Daoy (cell line): ENCODE results near the gene HOXA13. TPM values are rescaled to one million over a fixed set of nuclear protein-coding genes. Genes with fewer than 3 reads are reported as not detected.
A peak's percentile ranks its signal among the peaks of the same experiment; 100 is the strongest.

ENCODE experiments used
- DNase-seq: peaks from one replicate; pipeline ENCODE4 v3.0.0-alpha.2; 2015; ENCODE audit warnings: low read depth
- total RNA-seq: library from RNA; depleted of rRNA; stranded (reverse); fragments of >200 nt; shearing (Covaris generic); gene quantifications from 2 replicates; pipeline ENCODE4 v1.2.3, GENCODE V29; 2014

HOXA13 gene
- total RNA-seq, 1 experiment from 2014 or later, result 0.86 TPM

- DNase-seq, result no peak
Observed at GRCh38 chr7:27159266-27160144, 40.4 kb downstream of the HOXA13 start.

- DNase-seq, result no peak
Observed at GRCh38 chr7:27158436-27159265, 41.2 kb downstream of the HOXA13 start.

DNA sequence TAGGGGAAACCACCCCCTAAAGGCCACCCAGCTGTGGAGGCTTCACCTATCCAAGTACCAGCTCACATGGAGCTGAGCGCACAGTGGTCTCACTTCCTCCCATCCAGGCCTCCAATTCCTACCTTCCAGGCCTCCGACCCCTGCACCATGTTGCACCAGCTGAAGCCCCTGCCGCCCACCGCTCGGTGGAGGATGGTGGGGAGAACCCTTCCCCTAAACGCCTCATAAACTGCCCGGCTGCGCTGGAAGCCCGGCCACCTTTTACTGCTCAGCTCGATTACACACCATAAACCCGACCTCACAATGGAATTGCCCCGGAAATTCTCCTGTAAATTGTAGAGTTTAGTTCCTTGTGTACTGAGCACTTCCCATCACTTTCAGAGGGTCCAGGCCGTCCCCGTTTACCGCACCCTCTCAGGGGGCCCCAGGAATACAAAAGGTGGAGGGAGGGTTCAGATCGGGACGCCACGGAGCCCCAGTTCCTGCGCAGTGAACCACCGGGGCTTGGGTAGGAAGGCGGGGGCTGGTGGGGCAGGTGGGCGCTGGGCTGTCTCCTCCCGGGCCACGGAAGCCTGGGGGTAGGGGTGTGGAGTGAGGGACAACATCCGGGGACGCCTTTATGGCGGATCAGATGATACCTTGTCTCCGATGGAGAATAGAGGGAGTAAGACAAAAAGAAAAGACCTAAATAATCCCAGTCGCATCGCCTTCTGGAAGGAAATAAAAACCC lies 42.0 kb downstream of the HOXA13 start:
- no peak for DNase-seq

DNA sequence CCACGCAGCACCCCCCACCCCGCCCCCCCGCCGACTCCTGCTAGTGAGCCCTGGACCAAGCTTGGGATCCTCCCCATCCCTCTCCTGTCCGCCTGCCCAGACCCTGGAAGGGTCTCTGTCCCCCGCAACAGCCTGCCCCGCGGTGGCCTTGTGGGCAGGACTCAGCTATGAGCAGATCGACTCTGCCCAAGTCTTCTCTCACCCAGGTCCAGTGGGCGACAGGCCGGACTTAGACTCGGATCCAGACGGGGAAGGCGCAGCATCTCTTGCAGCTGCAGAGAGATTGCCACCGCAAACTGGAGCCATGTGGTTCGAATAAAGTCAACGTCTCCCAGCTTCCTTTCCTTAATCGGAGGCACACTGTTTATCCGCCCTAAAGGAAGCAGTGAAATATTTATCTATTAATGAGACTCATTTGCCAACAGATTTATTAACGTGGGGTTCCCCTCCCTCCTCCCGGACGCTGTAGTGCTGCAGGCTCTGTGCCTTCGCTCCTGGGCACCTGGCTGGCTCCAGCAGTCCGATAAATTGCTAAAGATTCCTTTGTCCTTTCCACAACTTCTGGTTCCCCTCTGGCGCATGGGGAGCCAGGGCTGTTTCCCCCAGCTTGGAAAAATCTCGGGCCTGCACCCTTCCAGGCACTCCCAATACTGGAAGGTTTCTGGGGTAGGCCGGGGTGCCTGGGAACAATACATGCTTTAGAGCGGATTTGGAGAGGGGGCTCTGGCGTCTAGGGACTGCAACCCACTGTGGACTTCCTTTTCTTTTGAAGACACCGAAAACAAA lies 42.8 kb downstream of the HOXA13 start:
- no peak for DNase-seq

- DNase-seq, result peak; percentile 95
Observed at GRCh38 chr7:27156508-27156898, 43.4 kb downstream of the HOXA13 start, which contains the start of gene HOXA7. HOXA7 (minus strand) TSS chr7:27156675; CDS start chr7:27156545, 130 bp downstream.

- peak; percentile 78 for DNase-seq
Observed at GRCh38 chr7:27155816-27156507, 43.9 kb downstream of the HOXA13 start.

DNA sequence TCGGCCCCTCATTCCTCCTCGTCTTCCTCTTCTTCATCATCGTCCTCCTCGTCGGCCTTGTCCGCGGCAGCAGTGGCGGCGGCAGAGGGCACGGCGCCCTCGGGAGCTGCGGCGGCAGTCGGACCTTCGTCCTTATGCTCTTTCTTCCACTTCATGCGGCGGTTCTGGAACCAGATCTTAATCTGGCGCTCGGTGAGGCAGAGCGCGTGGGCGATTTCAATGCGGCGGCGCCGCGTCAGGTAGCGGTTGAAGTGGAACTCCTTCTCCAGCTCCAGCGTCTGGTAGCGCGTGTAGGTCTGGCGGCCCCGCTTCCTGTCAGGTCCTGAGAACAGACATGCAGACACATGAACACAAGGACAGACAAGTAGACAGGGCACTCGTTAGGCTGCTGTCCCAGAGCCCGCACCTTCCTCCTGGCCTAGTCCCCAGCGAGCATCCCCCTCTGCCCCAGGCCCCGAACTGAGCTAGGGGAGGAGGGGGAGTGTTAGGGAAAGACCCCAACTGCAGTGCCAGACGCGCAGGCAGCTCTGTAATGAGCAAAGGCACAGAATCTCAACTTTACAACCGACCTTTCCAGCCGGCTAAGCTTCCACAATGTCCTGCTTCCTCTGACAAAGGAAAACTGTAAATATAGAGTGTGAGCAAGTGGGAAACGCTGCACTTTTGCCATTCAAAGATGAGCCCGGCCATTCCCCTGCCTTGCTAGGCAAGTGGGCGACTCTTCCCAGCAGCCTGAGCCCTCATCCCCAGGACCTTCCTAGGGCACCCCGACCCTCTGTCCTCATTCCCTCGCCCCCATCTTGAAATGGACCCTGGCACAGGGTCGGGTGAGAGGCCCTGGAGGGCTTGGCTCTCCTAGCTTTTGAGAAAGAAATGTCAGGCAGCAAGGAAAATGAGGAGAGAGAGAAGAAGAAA lies 44.7 kb downstream of the HOXA13 start:
- peak; percentile 83 for DNase-seq

- DNase-seq, result no peak
Observed at GRCh38 chr7:27154369-27154768, 45.5 kb downstream of the HOXA13 start.

GRCh38 chr7:27153526-27153925 lies 46.4 kb downstream of the HOXA13 start:
- no peak for DNase-seq

DNA sequence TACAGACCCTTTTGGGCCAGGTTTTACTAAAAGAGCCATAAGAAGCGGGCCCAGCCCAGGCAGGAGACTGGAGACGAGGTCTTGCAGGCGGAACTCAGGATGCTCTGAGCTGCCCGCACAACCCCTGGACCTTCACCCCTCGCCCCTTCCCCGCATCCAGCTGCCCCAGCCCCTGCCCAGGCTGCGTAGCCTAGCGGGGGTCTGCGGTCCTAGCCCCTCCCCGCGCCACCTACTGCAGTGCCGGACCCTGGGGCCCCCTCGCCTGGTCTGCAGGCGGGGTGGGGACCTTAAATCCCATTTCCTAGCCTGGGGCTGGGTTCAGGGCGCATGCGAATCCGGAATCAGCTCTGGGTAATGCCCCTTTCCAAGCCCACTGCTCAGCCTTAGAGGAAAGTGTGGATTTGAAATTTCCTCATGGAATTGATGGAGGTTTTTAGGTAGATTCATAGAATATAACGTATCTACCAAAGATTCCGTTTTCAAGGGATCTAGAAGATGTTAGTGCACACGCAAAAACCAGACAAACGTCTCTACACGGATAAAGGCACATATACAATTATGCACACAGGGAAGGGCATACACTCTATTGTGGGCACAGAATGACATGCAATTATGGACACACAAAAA lies 47.0 kb downstream of the HOXA13 start:
- no peak for DNase-seq

GRCh38 chr7:27151931-27152815 lies 47.7 kb downstream of the HOXA13 start, which contains the start of gene HOXA3:
HOXA3 (minus strand) TSS chr7:27152583; CDS start chr7:27110640, 41,943 bp downstream.
- no peak for DNase-seq

DNA sequence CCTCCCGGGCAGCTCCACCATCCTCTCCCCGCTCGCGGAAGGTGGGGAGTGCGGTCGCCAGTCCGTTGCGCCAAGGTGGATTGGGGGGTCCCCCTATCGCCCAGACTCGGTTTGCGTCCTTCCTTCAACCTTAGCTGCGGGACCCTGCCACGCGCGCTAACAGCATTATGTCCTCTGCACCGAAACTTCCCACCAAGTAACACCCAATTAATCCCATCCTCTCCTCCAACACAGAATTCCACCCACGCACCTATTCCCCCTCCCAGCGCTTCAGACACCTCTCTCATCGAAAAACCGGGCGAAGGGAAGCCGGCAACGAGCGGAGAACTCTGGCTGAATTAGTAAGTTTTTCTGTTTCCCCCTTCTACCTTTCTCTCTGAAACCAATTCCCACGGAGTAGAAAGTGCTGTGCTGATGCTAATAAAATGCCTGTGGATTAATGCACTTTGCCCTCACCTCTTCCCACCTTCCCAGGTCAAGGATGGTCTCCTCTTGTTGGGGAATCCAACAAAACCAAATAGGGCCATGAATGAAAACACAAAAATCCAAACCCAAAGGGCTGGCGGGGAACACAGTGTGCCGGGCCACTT lies 48.5 kb downstream of the HOXA13 start:
- no peak for DNase-seq

GRCh38 chr7:27150568-27151340 lies 49.1 kb downstream of the HOXA13 start:
- DNase-seq, result peak; percentile 96

DNA sequence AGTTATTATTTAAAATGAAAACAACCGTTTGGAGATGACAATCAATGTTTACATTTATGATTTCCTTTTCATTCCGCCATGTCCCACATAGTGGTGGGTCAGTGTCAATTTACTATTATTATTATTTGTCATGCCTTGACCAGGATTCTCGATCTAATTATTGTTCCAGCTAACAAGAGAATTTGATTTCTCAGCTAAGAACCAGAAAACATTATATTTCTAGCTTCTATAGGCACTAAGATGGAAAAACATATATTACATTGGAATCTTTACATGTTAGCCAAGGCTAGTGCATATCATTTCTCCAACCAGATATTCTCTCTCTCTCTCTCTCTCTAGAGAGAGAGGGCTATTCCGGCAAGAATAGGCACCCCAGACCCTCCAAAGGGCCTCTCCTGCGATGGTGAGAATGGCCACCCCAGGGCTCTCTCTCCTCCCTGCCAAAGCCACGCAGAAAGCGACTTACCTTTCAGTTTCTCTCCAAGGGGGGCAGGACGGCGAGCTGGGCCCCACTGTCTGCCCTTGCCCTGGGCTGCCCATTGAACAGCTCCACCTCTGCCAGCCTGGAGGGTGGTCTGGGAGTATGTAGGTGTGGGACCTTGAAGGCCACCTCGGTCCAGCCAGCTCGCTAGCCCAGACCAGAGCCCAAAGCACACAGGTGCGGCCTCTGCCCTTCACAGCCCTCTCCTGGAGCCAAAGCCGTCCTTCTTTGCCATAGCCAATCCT lies 49.9 kb downstream of the HOXA13 start:
- peak; percentile 57 for DNase-seq

DNA sequence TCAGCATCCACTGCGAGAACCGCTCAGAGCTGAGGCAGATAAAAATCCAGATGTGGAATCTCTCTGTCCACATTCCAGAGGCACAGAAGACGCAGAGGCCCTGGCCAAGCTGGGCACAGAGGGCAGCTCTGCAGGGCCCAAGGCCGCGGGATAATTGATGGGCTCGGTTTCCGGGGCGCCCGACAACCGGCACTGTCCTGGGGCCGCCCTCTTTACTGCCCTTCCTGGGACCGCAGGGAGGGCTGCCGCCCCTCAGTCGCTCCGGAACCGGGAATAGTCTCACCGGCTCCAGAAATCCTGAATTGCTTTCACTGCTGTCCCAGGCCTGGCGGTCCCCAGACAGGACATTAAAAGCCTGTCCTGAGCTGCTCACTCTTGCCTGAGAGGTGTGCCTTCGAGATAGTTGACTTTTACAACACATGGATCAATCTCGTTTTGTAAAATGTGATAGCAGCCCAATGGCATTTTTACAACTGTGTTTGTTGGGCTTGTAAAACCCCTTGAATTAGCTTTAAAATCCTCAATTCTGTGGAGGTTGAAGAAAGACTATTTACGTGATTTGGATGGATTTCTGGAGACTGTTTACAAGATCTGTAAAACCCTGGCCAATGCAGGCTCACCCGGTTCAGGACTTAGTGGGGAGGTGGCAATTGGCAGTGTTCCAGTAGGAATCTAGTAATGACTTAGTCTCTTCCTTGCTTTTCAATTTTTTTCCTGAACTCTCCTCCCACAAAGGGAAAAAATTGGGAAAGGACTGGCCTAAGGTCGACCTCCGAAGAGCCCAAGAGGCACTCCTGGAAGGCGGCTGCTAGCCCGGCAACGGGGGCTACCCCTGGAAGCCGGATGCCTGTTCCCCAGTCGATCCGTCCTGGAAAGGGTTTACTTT lies 50.9 kb downstream of the HOXA13 start:
- DNase-seq, result no peak
